NCI-H1092 (cell line): ENCODE results near the gene MVB12B.
"Not testable (repeated sequence)": the region's sequence is repeated elsewhere in the genome, so short reads cannot be mapped to it uniquely, and the experiment has no call there.

Source experiments
- DNase-seq: peaks from one replicate; lab custom pipeline; 2025; lab: John Stamatoyannopoulos, UW

MVB12B gene

GRCh38 chr9:126474206-126474765 is 147.7 kb downstream of the MVB12B start:
- no peak for DNase-seq

- DNase-seq: no peak
Observed at GRCh38 chr9:126474786-126475485, 148.3 kb downstream of the MVB12B start.

DNA sequence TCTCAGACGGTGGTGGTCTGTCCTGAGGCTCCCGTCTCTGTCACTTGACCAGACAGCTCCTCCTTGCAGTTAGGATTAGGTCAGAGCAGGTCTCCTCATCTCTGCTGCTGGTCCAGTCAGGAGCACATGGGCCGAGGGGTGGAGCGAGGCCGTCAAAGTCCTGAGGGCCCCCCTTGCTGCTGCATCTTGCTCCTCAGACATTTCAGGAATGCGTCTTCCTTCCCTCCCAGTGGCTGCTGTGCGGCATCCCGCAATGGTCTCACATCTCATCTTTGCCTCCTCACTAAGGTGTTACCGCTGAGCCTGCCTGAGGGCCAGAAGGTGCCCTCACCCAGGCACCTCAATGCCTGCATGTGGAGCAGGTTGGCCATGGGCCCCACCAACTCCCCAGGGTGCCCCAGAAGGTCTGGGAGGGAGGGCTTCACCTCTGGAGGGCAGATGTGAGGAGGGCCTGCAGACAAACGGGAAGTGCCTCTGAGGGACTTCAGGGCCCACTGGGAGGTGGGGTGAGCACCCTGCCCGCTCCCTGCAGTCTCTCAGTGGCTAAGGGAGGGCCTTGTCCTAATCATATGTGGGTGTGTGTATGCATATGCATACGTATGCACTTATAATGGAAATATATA is 149.4 kb downstream of the MVB12B start:
- no peak for DNase-seq

DNA sequence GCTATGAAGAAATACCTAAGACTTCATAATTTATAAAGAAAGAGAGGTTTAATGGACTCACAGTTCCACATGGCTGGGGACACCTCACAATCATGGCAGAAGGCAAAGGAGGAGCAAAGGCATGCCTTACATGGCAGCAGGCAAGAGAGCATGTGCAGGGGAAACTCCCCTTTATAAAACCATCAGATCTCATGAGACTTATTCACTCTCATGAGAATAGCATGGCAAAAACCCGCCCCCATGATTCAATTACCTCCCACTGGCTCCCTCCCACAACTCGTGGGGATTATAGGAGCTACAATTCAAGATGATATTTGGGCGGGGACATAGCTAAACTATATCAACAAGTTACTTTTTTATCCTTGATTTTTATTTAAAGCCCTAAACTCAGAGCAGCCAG is 150.8 kb downstream of the MVB12B start:
- DNase-seq: not testable (repeated sequence)

DNA sequence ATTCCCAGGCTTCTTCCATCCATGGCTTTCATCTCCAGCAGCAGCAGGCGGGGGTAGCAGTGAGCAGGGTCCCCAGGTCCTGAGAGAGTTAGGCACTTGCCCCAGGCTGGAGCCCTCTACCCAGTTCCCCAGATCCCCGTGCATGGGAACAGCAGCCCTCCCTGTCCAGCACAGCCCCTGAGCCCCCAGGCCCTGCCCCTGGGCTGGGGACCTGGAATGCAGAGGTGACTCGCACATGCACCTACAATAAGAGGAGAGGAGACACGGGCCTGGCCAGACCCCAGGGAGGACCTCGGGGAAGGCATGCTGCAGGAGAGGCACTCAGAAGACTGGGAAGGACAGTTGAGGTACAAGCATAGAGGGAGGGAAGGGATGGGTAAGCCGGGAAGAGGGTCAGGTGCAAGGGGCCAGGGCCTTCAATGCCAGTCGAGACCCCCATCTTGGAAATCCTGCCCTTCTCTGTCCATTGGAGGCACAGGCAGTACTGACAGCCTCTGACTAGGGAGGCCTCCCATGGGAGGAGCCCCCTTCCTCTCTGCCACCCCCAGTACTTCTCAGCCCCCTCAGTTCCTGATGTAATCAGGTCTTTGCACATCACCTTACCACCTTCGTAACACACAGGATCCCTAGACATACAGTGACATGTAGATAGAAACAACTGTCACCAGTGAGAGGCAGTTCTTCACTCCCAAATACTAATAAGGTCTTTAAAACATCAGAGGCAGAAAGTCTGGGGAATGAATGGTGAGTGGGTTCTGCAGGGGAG is 151.8 kb downstream of the MVB12B start:
- DNase-seq: no peak

GRCh38 chr9:126479515-126479914 is 152.9 kb downstream of the MVB12B start:
- no peak for DNase-seq

- no peak for DNase-seq
Observed at GRCh38 chr9:126480813-126481212, 154.2 kb downstream of the MVB12B start.

DNA sequence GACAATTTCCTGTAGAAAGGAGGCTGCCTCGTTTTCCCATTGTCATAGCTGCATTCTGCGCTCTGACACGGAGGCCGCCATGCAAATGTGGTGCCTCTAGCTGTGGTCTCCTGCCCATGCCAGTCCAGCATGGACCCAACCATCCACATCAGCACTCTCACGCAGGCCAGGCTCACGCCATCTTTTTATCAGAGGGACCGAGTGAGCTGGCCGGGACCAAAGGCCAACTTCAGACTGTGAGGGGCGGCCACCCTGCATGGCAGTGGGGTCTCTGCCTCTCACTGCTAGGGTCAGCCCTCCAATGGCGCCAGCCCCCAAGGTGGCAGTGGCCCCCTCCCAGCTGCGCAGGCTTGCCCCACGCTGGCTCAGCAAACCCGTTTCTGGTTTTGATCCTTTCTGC is 155.2 kb downstream of the MVB12B start:
- DNase-seq: no peak

GRCh38 chr9:126482361-126483044 is 155.9 kb downstream of the MVB12B start:
- DNase-seq: no peak

- DNase-seq: no peak
Observed at GRCh38 chr9:126483468-126484073, 156.9 kb downstream of the MVB12B start.

GRCh38 chr9:126485662-126486061 is 159.0 kb downstream of the MVB12B start:
- no peak for DNase-seq

- no peak for DNase-seq
Observed at GRCh38 chr9:126486276-126486675, 159.6 kb downstream of the MVB12B start.

GRCh38 chr9:126487856-126488255 is 161.2 kb downstream of the MVB12B start:
- DNase-seq: no peak

DNA sequence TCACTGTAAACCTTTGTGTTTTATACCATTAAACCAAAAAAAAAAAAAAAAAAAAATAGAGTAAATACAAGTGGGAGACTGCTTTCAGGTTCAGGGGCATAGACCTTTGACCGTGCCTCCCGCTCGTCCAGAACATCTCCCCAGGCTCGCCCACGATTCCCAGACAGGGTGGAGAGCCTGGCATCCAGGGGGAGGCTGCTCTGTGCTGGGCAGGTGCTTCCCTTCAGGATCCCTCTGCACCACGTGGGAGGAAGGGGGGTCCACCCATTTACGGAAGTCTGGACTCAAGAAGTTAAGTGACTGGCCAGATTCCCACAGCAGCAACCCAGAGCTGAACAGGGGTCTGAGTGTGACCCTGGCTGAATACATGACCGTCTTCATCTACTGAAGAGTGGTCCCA is 161.7 kb downstream of the MVB12B start:
- no peak for DNase-seq

DNA sequence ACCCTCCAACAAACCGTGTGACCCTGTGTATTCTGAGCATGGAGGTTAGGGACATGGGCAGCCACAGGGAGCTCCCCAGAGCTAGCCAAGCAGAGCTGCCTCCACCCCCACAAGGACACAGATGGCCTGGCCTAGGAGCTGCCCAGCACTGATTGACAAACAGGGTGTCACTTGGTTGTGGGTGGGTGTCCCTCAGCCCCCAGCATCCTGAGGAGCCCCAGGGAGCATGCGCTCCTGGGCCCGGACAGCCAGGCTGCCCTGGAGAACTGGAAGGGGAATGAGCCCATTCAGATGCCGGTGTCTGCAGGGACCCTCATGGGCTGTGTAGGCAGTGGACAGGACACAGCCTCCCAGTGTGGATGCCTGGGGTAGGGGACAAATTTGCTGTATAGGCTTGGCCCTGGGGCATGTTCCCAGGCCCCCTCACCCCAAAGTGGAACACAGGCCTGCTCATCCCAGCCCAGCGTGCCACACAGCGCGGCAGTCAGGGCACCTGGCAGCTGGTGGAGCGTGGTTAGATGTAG is 162.3 kb downstream of the MVB12B start:
- DNase-seq: no peak

GRCh38 chr9:126489581-126490213 is 163.1 kb downstream of the MVB12B start:
- no peak for DNase-seq

- no peak for DNase-seq
Observed at GRCh38 chr9:126490214-126490631, 163.6 kb downstream of the MVB12B start.

DNA sequence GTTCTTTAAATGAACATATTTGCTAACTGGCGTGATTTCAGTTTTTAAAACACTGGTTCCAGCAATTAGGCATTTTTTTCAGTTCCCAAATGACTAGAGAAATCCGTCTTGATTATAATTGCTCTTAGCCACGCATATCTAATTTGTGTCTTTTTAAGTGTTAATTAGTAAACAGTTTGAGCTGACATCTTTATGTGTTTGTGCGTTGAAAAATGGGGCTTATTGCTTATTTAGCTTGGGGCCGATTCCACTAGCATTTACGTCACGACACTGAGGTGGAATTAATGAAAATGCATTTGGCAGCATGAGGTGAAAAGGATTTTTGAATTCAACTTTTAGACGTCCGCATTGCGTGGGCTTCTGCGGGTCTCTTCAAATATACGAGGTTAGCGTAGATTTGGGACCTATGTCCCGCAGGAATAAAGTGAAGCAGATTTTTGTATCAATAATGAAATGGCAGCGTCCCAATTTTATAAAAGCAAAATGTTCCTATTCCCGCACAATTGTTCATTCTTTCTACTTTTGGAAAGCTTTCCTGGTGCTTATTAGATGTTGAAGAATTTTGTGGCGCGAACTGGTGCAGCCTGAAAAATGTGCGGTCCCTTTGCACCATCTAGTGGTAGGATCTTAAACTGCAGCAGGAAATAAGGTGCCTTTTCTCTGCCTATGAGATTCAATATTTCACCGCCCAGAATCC is 164.4 kb downstream of the MVB12B start:
- peak; percentile 40 for DNase-seq

GRCh38 chr9:126491568-126491879 is 164.9 kb downstream of the MVB12B start:
- DNase-seq: no peak

DNA sequence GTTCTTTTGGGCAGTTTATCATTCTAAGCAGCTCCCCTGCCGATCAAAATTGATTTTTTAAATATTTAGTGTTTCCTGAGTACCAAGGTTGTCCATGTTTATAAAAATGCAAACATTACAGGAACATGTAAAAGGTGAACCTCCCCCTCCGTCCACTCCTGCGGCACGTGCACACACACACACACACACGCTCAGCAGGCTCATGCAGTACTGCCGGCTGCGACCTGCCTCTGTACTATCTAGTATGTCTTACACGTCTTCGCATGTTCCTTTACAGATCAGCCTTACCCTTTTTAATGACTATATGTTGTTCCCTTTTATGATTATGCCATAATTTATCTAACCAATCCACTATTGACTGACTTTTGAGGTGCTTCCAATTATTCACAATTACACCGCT is 165.3 kb downstream of the MVB12B start:
- no peak for DNase-seq

- no peak for DNase-seq
Observed at GRCh38 chr9:126494264-126494663, 167.6 kb downstream of the MVB12B start.
